D721Med (cell line): ENCODE measurements around the gene PRTFDC1.

ENCODE experiments used
- DNase-seq: peaks from one replicate; pipeline ENCODE4 v3.0.0; 2011; ENCODE audit warnings: low spot score; ENCODE audit not compliant: insufficient read length
- FAIRE-seq: peaks from 2 replicates; lab custom pipeline; 2011; peaks lifted over from hg19 to GRCh38; lab: Jason Lieb, UNC
- CTCF ChIP-seq: IDR thresholded peaks from 2 replicates; pipeline ENCODE4 v1.5.1; 2012; ENCODE audit warnings: mild to moderate bottlenecking, control low read depth; ENCODE audit not compliant: insufficient read depth; ENCODE audit errors: missing control alignments

PRTFDC1 gene

DNA sequence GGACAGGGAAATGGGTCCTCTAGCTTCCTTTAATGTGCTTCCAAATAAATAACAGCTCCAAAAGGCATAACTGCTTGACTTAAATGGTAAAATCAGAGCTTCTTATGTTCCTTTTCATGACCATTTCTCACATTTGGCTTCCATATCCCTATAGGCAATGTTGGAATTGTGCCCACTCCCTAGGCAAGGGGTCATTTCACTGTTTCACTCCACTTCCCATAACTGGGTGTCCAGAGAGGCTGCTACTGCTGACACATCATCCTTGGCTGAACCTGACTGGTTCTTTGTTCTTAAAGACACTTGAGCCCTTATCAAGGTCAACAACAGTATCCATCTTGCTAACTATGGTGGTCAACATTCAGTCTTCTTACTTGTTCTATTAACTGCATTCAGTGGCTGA, 37.1 kb downstream of the PRTFDC1 start:
- no peak for TF ChIP-seq CTCF
- FAIRE-seq: no peak
- no peak for DNase-seq

DNA sequence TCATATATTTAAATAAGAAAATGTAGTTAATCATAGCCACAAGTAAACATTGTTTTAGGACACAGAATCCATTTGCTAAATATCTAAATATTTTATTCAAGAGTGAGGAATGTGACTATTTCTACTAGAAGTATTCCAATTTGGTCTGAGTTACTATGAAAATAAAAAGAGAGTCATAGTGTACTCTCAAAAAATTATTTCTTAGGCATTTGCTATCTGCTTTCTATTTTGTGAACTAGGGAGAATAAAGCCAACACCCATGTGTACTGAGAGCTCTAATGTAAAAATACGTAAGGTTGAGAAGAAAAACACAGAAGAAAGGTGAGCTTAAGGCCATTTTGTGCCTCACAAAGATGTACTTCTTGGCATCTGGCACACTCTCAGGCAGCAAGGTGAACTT, 38.3 kb downstream of the PRTFDC1 start:
- DNase-seq (no peak), FAIRE-seq (no peak)
- TF ChIP-seq CTCF: no peak

GRCh38 chr10:24912215-24912614, 40.2 kb downstream of the PRTFDC1 start:
- no peak for FAIRE-seq
- TF ChIP-seq CTCF: no peak
- no peak for DNase-seq

DNA sequence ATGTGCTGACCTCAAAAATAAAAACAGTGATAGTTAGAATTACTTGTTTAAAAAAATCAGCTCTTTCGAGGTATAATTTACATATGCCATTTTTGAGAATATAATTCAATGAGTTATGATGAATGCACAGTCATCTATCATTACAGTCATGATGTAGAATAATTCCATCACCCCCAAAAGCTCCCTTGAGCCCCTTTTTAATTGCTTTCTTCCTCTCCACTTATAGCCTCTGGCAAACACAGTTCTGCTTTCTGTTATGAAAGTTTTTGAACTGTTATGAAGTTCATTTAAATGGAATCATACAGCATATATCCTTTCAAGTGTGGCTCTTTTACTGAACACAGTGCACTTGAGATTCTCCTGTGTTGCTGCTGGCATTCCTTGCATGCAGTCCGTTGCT, 41.4 kb downstream of the PRTFDC1 start:
- no peak for DNase-seq
- TF ChIP-seq CTCF: no peak
- FAIRE-seq: no peak

DNA sequence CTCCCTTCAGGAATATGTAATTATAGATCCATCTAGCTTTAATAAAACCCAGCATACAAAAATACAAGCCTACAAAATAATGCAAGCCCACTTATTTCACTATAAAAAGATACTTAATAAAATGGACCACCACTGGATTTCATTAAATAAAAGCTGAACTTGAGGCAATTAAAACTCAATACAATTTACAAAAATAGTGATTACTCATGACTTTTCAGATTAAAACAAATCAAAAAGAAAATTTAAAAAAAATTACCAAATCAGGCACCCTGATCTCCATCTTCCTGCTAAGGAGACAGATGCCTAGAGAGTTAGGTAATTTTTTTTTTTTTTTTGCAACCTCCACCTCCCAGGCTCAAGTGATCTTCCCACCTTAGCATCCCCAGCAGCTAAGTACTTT, 41.8 kb downstream of the PRTFDC1 start:
- FAIRE-seq (no peak), DNase-seq (no peak)
- no peak for TF ChIP-seq CTCF

DNA sequence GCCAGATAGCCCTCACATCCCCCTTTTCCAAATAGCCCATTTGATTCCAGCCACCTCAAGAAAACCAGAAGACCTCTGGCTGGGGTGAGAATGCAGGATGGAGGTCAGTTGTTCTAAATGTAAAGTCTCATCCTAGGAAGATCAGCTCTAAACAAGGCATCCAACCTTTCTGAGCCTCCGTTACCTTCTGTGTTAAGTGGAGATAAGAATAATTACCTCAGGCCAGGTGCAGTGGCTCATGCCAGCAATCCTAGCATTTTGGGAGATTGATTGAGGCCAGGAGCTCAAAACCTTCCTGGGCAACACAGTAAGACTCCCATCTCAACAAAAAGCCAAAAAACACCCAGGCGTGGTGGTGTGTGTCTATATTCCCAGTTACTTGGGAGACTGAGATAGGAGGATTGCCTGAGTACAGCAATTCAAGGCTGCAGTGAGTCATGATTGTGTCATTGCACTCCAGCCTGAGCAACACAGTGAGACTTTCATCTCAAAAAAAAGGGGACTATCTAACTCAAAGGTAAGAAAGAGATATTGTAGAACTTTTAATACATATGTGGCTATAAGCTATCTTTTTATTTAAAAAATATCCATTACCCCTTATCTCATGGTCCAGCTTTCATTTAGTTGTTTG, 43.5 kb downstream of the PRTFDC1 start:
- FAIRE-seq (no peak), DNase-seq (no peak)
- TF ChIP-seq CTCF: no peak

GRCh38 chr10:24907956-24908355, 44.5 kb downstream of the PRTFDC1 start:
- FAIRE-seq: no peak
- no peak for DNase-seq
- TF ChIP-seq CTCF: no peak
